ENCODE data around the gene EML6.

GRCh38 chr2:55011831-55012671, 288.6 kb downstream of the EML6 start:
- no peak for TF ChIP-seq CTCF (IDR thresholded peaks at IDR 0.05)
- no peak for TF ChIP-seq POLR2A (IDR thresholded peaks at IDR 0.05)
- no peak for TF ChIP-seq POLR2AphosphoS5 (IDR thresholded peaks at IDR 0.05)
